Measurements from ENCODE around the gene DRD3. TPM values are rescaled to one million over a fixed set of nuclear protein-coding genes. Genes with fewer than 3 reads are reported as not detected.
A peak's percentile ranks its signal among the peaks of the same experiment; 100 is the strongest.

Gene DRD3
- total RNA-seq, 1 experiment from 2014 or later: not detected

DNA sequence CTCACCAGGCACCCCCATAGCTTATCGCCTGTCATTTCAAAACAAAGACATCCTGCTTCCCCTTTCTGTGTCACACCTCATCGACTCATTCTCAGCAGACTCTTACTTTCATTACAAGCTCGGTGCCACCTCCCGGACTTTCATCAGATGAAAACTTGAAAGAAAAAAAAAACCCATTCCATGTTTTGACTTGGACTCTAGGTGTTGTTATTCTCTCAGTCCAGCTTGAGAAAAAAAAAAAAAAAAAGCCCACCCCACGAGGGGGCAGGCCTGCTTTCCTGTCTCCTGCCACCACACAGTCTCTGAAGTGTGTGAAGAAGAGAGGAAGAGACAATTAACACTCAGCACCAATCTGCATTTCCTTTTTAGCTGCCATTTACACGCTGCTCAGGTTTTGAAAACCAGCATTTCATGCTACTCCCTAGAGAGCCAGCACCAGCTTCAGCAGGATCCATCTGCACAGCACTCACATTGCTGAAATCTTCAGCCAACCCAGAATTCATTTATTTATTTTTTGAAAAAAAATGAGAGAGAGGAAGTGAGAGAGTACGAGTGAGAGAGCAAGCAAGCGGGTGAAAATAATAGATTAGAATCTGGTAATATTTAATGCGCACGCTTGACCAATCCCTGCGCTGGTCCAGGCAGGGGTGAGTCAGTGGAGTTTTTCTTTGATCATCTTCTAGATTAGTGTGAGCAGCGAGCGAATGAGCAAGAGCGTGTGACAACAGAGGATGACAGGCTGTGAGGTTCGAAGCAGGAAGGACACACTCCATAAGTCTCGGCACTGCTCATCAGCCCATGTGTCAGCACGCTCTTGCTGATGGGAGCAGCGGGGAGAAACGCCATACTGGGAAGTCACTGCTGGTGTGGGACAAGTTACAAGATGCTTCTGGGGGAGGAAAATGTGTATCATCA is 35.0 kb upstream of the DRD3 start:
- no peak overlapping the region for H3K27ac Mint-ChIP-seq
- H3K27ac ChIP-seq (ENCODE audit: insufficient read length, low read depth, low read length): peak overlapping the region; percentile 54

More for the DNA sequence above, 35.0 kb upstream of the DRD3 start:
- peaks cover 0 to 6% of the 10 kb centered on the region in 2 experiments; a peak in 1 of 5 replicates for H3K9me3 Mint-ChIP-seq
- Histone ChIP-seq H3K9ac (ENCODE audit: extremely low read depth, insufficient read length, low read length) (no peak overlapping the region), H2BK120ac (ENCODE audit: low read depth, low read length, poor library complexity, severe bottlenecking) (no peak overlapping the region), H3K79me1 (ENCODE audit: insufficient read depth, low read depth, low read length, poor library complexity, severe bottlenecking) (no peaks in the 10 kb centered on the region), H4K5ac (ENCODE audit: insufficient read length, low read depth, low read length) (no peak overlapping the region), H4K8ac (replicated peaks; ENCODE audit: insufficient read length, low read depth, low read length) (no peak overlapping the region), H3K4me1 (ENCODE audit: insufficient read depth, low read length) (peaks cover 4% of the 10 kb centered on the region; the same call in 1 of the 2 replicates), H4K20me1 (ENCODE audit: control insufficient read depth, insufficient read depth, insufficient read length) (no peaks in the 10 kb centered on the region), H3K4ac (ENCODE audit: low read depth, low read length) (no peak overlapping the region), H3K14ac (ENCODE audit: insufficient read depth, low read length) (no peak overlapping the region), H4K91ac (ENCODE audit: insufficient read length, low read depth, low read length) (no peak overlapping the region), H2BK15ac (ENCODE audit: low read depth, low read length) (no peak overlapping the region), H3K23ac (ENCODE audit: insufficient read length, low read depth, low read length) (no peak overlapping the region), H3K56ac (ENCODE audit: insufficient read length, low read depth, low read length) (peak overlapping the region; percentile 35), H3K27me3 (ENCODE audit: insufficient read depth, low read length) (no peaks in the 10 kb centered on the region; the same call in 1 of the 2 replicates), H3K4me2 (ENCODE audit: insufficient read depth, insufficient read length, low read length) (peak overlapping the region; percentile 63), H3K23me2 (ENCODE audit: insufficient read length, low read depth, low read length, poor library complexity, severe bottlenecking) (no peaks in the 10 kb centered on the region), H2AK5ac (ENCODE audit: insufficient read length, low read length) (no peak overlapping the region), H3T11ph (ENCODE audit: low read length) (no peak overlapping the region), H3K79me2 (ENCODE audit: insufficient read depth, low read length) (no peaks in the 10 kb centered on the region), H2BK12ac (ENCODE audit: insufficient read length, low read depth, low read length) (no peak overlapping the region), H2AFZ (ENCODE audit: low read length) (no peak overlapping the region), H2BK20ac (ENCODE audit: low read depth, low read length, poor library complexity, severe bottlenecking) (no peak overlapping the region), H2BK5ac (ENCODE audit: insufficient read length, low read length) (no peak overlapping the region), H3K18ac (ENCODE audit: insufficient read length, low read depth, low read length) (peak overlapping the region; percentile 33), H3K9me3 (ENCODE audit: control insufficient read depth, low read depth, low read length) (no peaks in the 10 kb centered on the region)
- DNase-seq: peak; percentile 68
- no peak overlapping the region; a peak in 1 of 5 replicates for H3K4me3 Mint-ChIP-seq
- H3K36me3 Mint-ChIP-seq (ENCODE audit: insufficient read depth in 1 of 3, low read depth in 3 of 3): no peaks in the 10 kb centered on the region
- H3K27me3 Mint-ChIP-seq (ENCODE audit: low read depth): no peaks in the 10 kb centered on the region; the same call in none of the 2 replicates
- peaks cover 0 to 3% of the 10 kb centered on the region in 2 experiments; a peak in 3 of 4 replicates for H3K4me1 Mint-ChIP-seq
- WGBS (ENCODE audit: extremely low coverage, insufficient read length, low lambda C conversion rate): no CpG with 5 or more reads among the region's 19 CpGs
- TF ChIP-seq, protein P1, sequence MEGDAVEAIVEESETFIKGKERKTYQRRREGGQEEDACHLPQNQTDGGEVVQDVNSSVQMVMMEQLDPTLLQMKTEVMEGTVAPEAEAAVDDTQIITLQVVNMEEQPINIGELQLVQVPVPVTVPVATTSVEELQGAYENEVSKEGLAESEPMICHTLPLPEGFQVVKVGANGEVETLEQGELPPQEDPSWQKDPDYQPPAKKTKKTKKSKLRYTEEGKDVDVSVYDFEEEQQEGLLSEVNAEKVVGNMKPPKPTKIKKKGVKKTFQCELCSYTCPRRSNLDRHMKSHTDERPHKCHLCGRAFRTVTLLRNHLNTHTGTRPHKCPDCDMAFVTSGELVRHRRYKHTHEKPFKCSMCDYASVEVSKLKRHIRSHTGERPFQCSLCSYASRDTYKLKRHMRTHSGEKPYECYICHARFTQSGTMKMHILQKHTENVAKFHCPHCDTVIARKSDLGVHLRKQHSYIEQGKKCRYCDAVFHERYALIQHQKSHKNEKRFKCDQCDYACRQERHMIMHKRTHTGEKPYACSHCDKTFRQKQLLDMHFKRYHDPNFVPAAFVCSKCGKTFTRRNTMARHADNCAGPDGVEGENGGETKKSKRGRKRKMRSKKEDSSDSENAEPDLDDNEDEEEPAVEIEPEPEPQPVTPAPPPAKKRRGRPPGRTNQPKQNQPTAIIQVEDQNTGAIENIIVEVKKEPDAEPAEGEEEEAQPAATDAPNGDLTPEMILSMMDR (conservative IDR thresholded peaks at IDR 0.05): 0 out of 3 replicates have a peak, but pooled peaks have one; percentile 20

All from H9 (cell line).